ENCODE results near the gene LPGAT1. TPM values are rescaled to one million over a fixed set of nuclear protein-coding genes. Genes with fewer than 3 reads are reported as not detected.

The LPGAT1 gene
- total and polyA plus RNA-seq, 2 donors (not counting 3 experiments of a cell fraction or from before 2014, with no cell fraction given): 6.1 to 46.0 TPM

DNA sequence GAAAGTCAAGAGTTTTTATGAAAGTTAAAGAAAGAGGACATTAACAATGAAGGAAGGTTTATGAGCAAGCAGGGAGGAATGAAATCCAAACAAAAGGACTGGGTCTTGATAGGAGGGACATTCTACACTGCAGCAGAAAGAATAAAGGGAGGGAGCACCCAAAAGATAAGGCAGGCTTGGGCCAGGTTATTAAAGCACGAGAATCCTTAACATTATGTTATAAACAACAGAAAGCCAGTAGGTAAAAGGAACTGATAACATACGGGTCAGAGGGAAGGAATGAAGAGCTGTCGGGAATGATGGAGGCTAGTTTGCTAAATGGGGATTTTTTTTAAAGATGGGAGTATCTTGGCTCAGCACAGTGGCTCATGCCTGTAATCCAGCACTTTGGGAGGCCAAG lies 19.4 kb downstream of the LPGAT1 start:
- Histone ChIP-seq H4K20me1 (replicated peaks; ENCODE audit: control insufficient read depth, extremely low read depth, insufficient read depth, low read length) (no peaks in the 10 kb centered on the region), H3K9me3 (replicated peaks; ENCODE audit: control insufficient read depth, insufficient read depth, low read length) (no peaks in the 10 kb centered on the region), H2AFZ (ENCODE audit: low read depth, low read length) (no peak overlapping the region), H3K4me2 (ENCODE audit: insufficient read depth, low read length) (no peak overlapping the region), H3K4me3 (replicated peaks in 1 of 3; ENCODE audit: insufficient read depth in 1 of 3, low read depth in 1 of 3, low read length in 3 of 3) (no peak overlapping the region), H3K9me1 (replicated peaks; ENCODE audit: control insufficient read depth, extremely low read depth, insufficient read depth, low read length) (no peaks in the 10 kb centered on the region), H3K4me1 (ENCODE audit: control insufficient read depth, extremely low read depth, insufficient read depth, low read length) (peaks cover 2% of the 10 kb centered on the region), H3K27me3 (ENCODE audit: control insufficient read depth in 2 of 2, insufficient read depth in 2 of 2, low read length in 2 of 2) (no peaks in the 10 kb centered on the region), H3K79me2 (ENCODE audit: control insufficient read depth, insufficient read depth, low read length) (no peaks in the 10 kb centered on the region), H3K27ac (ENCODE audit: insufficient read depth, low read depth, low read length) (no peak overlapping the region), H3K9ac (replicated peaks; ENCODE audit: extremely low read depth, insufficient read depth, low read length) (no peak overlapping the region), H3K36me3 (ENCODE audit: control insufficient read depth in 2 of 2, extremely low read depth in 1 of 2, insufficient read depth in 2 of 2, low read length in 2 of 2) (no peaks in the 10 kb centered on the region)
- TF ChIP-seq, protein P1, sequence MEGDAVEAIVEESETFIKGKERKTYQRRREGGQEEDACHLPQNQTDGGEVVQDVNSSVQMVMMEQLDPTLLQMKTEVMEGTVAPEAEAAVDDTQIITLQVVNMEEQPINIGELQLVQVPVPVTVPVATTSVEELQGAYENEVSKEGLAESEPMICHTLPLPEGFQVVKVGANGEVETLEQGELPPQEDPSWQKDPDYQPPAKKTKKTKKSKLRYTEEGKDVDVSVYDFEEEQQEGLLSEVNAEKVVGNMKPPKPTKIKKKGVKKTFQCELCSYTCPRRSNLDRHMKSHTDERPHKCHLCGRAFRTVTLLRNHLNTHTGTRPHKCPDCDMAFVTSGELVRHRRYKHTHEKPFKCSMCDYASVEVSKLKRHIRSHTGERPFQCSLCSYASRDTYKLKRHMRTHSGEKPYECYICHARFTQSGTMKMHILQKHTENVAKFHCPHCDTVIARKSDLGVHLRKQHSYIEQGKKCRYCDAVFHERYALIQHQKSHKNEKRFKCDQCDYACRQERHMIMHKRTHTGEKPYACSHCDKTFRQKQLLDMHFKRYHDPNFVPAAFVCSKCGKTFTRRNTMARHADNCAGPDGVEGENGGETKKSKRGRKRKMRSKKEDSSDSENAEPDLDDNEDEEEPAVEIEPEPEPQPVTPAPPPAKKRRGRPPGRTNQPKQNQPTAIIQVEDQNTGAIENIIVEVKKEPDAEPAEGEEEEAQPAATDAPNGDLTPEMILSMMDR (IDR thresholded peaks at IDR 0.05; ENCODE audit: extremely low read depth in 1 of 2, insufficient read depth in 1 of 2, low read depth in 1 of 2, low read length in 2 of 2): no peak
- FAIRE-seq (no peak), DNase-seq (ENCODE audit: low read depth, low spot score) (no peak)
- intact Hi-C loops (cut with micrococcal nuclease) (no loop called here), dilution Hi-C loops (cut with MboI; ENCODE audit: extremely low pct_ligation_motif_present, low sequenced_read_pairs) (no loop called here)
- POLR2A ChIA-PET: no interaction called here
- BruUV-seq (replicated peaks): no TSS peak
- CTCF ChIA-PET: interaction anchor here (0.9 to 1.5 kb wide), 2 partner anchors 12 to 130 kb away, joined by 4 to 5 read pairs; no protein-coding TSS in a partner anchor

DNA sequence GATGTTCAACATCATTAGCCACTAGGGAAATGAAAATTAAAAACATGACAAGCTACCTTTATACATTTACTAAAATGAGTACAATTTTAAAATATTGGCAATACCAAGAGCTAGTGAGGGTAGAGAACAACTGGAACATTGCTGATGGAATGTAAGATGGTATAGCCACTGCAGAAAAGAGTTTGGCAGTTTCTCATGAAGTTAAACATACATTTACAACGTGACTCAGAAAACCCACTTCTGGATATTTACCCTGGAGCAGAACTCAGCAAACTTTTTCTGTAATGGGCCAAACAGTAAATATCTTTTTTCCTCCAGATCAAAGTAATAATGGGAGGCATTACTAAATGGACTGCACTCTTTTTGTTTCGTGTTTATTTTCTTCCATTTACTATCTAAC lies 22.1 kb downstream of the LPGAT1 start:
- Histone ChIP-seq H3K27me3 (ENCODE audit: control insufficient read depth in 2 of 2, insufficient read depth in 2 of 2, low read length in 2 of 2) (no peaks in the 10 kb centered on the region), H3K36me3 (ENCODE audit: control insufficient read depth in 2 of 2, extremely low read depth in 1 of 2, insufficient read depth in 2 of 2, low read length in 2 of 2) (no peaks in the 10 kb centered on the region), H3K9me3 (replicated peaks; ENCODE audit: control insufficient read depth, insufficient read depth, low read length) (no peaks in the 10 kb centered on the region), H3K4me3 (replicated peaks in 1 of 3; ENCODE audit: insufficient read depth in 1 of 3, low read depth in 1 of 3, low read length in 3 of 3) (no peak overlapping the region), H3K9ac (replicated peaks; ENCODE audit: extremely low read depth, insufficient read depth, low read length) (no peak overlapping the region), H3K27ac (ENCODE audit: insufficient read depth, low read depth, low read length) (no peak overlapping the region), H3K4me2 (ENCODE audit: insufficient read depth, low read length) (no peak overlapping the region), H3K79me2 (ENCODE audit: control insufficient read depth, insufficient read depth, low read length) (no peaks in the 10 kb centered on the region), H4K20me1 (replicated peaks; ENCODE audit: control insufficient read depth, extremely low read depth, insufficient read depth, low read length) (no peaks in the 10 kb centered on the region), H2AFZ (ENCODE audit: low read depth, low read length) (no peak overlapping the region), H3K4me1 (ENCODE audit: control insufficient read depth, extremely low read depth, insufficient read depth, low read length) (peaks cover 2% of the 10 kb centered on the region), H3K9me1 (replicated peaks; ENCODE audit: control insufficient read depth, extremely low read depth, insufficient read depth, low read length) (no peaks in the 10 kb centered on the region)
- POLR2A ChIA-PET: no interaction called here
- CTCF ChIA-PET: no interaction called here
- no TSS peak for BruUV-seq (replicated peaks)
- FAIRE-seq: no peak
- intact Hi-C loops (cut with micrococcal nuclease) (no loop called here), dilution Hi-C loops (cut with MboI; ENCODE audit: extremely low pct_ligation_motif_present, low sequenced_read_pairs) (no loop called here)
- DNase-seq (ENCODE audit: low read depth, low spot score): no peak
- no peak for TF ChIP-seq GATA2 (IDR thresholded peaks at IDR 0.05; ENCODE audit: insufficient read depth, insufficient read length, low read depth, low read length)
- no peak for TF ChIP-seq FOS (IDR thresholded peaks at IDR 0.05; ENCODE audit: borderline replicate concordance, insufficient read depth, low read length)
- no peak for TF ChIP-seq POLR2A (IDR thresholded peaks at IDR 0.05; ENCODE audit: low read depth, low read length)
- no peak for TF ChIP-seq MYC (IDR thresholded peaks at IDR 0.05; ENCODE audit: low read depth, low read length)
- no peak for TF ChIP-seq POLR2AphosphoS5 (IDR thresholded peaks at IDR 0.05; ENCODE audit: insufficient read depth, low read depth, low read length)
- TF ChIP-seq, protein P2, sequence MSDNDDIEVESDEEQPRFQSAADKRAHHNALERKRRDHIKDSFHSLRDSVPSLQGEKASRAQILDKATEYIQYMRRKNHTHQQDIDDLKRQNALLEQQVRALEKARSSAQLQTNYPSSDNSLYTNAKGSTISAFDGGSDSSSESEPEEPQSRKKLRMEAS (IDR thresholded peaks at IDR 0.05; ENCODE audit: insufficient read depth, insufficient read length): no peak
- TF ChIP-seq EZH2 (IDR thresholded peaks at IDR 0.05; ENCODE audit: borderline replicate concordance, low read depth, low read length, severe bottlenecking): no peak
- TF ChIP-seq, protein P1 (IDR thresholded peaks at IDR 0.05; ENCODE audit: extremely low read depth in 1 of 2, insufficient read depth in 1 of 2, low read depth in 1 of 2, low read length in 2 of 2): no peak
- TF ChIP-seq JUN (IDR thresholded peaks at IDR 0.05; ENCODE audit: borderline replicate concordance, insufficient read depth, insufficient read length, low read depth): no peak
